CD4-positive, alpha-beta T cell treated with Interleukin-15 for 4 hours (primary cell): ENCODE data around the gene RASA3.

Experiments
- DNase-seq: peaks from one replicate; pipeline ENCODE4 v3.0.0-alpha.2; 2020; ENCODE audit warnings: low spot score

The RASA3 gene

DNA sequence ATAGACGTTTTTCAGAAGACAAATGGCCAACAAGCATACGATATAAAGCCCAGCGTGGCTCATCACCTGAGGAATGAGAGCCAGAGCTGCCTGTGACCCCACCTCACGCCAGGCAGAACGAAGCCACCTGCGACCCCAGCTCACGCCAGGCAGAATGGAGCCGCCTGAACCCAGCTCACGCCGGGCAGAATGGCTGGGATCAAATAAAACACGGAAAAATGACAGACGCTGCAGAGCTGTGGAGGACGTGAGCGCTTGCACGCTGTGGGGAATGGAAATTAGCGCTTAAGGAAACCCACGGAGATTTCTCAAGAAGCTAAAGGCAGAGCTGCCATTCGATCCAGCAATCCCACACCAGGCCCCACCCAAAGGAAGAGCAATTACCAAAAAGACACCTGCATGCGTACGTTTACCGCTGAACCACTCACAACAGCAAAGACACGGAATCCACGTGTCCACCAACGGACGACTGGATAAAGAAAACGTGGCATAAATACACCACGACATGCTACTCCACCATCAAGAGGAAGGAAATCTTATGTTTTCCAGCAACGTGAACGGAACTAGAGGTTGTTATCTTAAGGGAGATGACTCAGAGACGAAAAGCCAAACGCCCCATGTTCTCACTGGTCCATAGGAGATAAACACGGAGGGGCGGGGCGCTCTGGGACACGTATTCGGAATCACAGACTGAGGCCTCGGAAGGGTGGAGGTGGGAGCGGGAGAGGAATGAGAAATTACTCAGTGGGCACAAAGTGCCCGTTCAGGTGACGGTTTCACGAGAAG, 127.8 kb downstream of the RASA3 start:
- no peak for DNase-seq

DNA sequence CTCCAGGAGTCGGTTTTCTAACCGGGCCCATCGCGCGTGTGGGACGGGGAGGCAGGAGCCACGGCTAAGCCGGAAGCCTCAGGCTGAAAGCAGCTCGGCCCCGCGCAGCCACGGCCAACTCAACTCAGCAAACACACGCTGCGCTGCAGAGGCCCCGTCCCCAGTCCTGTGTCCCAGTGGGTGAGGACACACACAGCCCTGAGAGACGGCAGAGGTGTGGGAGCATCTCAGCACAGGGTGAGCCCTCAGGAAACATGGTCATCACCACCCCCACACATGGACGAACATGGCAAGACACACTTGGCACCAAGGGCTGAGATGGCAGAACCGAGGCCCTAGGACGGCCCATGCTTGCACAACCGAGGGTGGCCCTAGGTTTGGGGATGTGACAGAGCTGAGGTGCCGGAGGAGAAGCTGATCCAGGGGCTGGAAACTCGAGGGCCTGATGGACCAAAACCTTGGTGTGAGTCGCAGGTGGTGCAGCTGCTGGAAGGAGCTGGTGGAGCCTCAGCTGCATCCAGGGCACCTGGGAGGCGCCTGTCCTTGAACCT, 129.6 kb downstream of the RASA3 start:
- no peak for DNase-seq

DNA sequence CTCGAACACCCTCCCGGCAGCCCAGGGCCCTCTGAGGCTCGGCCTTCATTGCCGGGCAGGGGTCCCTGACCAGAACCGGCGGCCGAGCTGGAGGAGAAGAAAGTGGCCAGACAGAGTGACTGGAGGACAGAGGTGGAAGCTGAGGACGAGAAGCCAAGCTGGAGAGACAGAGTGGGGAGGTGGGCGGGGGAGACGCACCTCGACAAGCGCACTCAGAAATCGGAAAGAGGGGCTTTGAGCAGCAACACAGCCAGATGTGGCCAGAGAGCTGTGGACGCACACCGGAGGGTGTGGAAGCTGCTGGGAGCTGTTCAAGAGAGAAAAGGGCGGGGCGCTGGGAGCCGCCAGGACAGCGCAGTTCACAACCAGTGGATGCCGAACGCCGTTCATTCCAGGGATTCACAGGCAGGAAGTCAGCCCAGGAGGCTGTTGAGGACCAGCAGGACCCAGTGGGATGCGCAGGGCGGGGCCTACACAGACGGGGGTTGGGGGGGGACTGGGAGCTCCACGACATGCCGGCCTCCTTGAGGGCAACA, 130.3 kb downstream of the RASA3 start:
- DNase-seq = no peak

DNA sequence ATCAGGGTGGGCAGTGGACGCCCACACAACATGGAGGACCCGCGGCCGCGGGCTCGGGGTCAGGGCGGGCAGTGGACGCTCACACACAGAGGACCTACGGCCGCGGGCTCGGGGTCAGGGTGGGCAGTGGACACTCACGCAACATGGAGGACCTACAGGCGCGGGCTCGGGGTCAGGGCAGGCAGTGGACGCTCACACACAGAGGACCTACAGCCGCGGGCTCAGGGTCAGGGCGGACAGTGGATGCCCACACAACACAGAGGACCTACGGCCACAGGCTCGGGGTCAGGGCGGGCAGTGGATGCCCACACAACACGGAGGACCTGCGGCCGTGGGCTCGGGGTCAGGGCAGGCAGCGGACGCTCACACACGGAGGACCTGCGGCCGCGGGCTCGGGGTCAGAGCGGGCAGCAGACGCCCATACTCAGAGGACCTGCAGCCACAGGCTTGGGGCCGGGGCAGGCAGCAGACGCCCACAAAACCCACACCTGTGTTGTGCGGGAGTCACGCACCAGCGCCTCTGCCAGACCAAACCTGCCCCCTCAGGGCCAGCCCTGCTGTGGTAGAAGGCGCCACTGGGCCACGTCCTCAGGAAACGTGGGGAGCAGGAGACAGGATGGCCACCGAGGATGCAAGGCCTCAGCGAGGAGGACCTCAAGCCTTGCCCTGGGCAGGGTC, 131.0 kb downstream of the RASA3 start:
- DNase-seq = no peak

DNA sequence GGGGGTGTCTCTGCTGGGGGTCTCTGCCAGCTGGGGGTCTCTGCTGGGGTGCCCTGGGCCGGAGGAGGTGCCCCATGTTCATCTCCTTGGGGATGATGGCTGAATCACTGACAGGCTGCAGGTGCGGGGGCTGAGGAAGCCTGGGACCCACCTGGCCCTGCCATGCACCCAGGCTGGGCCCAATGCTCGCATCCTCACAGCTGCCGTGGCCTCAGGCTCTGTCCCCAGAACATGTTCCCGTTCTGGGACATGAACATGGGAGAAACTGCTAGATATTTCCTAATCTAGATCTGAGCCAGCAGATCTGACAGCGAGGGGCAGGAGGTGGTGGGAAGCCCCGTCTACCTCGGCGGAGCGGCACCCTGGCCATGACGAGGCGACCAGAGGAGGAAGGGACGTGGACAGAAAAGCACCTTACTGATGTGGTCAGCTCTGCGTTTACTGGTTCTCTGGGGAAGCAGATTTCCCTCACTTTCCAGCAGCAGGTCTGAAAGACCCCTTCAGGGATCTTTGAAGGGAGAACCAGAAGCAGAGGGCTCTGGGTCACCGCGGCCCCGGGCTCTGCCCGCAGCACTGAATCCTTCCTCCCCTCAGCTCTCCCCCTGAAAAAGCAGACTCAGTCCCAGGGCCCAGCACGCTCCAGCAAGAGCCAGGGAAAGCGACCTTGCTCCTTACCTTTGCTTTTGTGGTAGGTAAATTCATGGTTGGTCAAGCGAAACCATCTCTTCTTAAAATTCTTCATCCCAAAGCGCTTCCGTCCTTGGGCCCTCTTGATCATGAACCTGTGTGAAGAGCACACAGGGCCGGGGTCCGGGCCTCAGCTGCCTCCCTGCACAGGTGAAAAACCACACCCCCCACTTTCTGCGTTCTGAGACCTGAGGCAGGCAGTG, 132.0 kb downstream of the RASA3 start:
- no peak for DNase-seq

DNA sequence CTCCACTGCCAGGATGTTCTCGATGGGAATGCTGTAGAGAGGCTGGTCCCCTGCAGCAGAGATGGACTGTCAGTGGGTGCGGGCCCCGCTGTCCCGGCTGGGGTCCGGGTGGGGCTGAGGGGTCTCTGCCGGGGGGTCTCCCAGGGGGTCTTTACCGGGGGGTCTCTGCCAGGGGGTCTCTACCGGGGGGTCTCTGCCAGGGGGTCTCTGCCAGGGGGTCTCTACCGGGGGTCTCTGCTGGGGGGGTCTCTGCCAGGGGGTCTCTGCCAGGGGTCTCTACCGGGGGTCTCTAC, 132.9 kb downstream of the RASA3 start:
- DNase-seq = no peak

DNA sequence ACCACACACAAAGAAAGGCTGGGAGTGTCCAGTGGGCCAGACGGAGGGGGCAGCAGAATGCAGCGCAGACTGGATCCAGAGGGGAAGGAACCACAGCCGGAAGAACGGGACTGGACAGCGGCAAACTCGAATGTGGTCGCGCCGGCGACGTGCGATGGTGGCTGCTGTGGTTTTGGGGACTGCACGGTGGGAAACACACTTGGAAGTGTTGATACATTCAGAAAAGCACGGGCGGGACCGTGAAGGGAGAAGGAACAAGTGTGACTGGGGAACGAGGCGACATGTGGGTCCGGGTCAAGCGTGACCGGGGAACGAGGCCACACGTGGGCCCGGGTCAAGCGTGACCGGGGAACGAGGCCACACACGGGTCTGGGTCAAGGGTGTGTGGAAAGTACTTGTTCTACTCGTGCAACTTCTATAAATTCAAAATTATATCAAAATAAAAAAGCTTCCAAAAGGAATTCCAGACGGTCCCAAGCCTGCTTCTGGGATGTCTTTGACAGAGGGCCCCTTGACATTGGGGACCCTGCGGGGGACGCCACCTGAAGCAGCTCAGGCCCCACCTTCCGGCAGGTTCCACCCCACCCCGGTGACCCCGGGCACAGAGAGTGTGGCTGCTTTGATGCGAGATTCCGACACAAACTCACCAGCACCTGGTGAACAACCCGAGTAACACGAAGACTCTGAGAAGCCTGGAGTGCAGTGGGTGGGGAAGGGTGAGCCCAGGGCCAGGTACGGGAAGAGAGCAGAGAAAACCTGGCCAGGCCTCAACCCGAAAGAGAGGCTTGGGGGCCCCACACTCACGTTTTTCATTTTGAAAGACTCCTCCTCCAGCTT, 133.4 kb downstream of the RASA3 start:
- no peak for DNase-seq

DNA sequence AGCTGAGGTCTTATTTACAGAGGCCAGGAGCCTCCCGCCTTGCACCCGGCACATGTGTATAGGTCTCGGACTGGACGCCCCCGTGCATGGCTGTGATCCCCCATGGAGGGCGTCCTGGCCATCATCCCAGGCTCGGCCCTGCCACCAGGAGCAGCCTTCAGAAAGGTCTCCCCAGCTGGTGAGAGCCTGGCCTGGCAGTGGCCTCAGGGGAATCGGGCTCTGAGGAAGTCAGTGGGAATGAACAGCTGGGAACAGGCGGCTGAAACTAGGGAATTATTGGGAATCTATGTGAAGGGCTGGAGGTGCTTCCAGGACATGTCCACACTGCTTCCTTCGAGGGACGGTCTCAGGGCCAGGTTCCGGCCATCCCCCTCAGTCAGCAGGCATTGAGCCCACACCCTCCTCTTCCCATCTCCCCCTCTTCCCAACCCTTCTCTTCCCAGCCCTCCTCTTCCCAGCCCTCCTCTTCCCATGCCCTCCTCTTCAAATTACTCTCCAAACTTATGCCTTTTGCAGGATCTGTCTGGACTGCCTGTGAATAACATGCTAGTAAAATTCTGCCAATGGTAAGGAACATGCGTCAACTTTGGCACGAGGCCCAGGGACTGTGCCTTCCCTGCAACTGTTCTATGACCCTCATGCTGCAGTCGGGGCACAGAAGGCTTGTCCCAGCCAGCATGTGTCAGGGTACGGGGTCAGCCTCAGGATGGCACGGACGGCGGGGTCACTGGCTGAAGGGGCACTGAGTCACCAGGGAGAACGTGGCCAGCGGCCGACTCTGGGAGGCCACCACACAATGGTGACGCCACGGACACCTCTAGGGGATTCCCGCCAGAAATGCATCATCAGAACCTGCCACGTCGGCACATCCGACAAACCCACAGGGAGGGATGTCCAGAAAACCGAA, 134.3 kb downstream of the RASA3 start:
- no peak for DNase-seq

DNA sequence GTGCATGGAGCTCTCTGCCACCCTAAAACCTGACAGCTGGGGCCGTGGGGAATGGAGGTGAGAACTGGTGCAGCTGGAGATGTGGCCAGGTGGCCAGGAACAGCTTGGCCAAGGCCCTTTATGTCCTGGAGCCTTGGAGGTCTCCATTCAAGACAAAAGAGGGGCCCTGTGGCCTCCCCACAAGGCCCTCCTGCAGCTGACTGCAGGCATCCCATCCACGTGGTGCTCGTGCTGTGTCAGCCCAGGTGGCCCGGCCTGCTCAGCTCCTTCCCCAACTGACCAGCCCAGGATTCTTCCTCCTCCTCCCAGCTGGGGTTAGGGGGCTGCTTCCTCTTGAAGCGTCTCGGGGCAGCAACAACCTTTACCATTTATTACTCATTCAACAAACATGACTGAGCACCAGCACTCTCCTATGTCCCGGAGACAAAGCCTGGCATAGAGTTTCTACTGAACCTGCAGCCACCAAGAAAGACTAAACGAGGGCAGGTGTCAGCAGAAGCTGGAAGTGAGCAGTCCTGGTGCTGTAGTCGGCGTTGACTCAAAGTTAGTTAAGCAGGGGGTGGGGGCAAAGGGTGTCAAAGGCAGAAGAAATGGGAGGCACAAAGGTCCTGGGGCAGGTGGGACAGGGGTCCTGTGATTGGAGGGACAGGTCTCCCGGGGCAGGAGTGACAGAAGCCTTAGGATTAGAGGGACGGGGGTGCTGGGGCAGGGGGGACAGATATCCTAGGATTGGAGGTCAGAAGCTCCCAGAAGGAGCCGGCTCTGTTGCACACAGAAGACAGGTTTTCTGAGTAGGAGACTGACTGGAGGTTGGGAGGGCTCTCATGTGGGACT, 135.3 kb downstream of the RASA3 start:
- no peak for DNase-seq

DNA sequence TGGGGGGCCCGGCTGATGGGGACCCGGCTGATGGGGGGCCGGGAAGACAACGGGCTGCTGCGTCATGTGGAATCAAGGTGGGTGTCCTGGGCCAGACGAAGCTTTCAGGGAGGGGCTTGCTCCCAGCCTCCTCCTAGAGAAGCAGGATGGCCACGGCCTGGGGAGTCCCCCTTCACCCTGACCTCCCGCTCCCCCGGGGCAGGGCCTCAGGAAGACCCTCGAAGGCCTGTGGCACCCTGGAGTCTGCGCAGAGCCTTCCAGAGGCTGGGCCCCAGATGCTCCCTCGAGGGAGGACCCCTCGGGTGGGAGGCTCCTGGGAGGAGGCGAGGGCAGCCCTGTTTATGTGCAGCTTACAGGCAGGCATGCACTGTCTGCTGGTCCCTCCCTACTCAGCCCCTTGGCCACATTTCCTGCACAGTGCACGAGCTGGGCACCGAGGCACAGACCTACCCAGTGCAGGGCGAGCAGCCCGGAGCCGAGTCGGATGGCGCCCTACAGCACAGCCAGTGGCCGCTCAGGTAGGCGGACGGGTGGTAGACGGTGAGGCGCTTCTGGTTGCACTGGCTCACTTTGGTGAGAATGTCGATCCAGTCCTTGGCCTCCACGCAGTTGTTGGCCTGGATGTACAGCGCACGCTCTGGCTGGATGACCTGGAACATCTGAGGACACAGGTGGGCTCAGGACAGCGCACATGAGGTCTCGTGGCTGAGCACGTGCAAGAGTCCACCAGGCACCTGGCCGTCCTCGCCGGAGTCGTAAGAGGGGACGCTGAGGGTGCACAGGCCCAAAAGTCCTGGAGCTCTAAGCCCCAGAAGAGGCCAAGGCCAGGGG, 136.1 kb downstream of the RASA3 start:
- no peak for DNase-seq

DNA sequence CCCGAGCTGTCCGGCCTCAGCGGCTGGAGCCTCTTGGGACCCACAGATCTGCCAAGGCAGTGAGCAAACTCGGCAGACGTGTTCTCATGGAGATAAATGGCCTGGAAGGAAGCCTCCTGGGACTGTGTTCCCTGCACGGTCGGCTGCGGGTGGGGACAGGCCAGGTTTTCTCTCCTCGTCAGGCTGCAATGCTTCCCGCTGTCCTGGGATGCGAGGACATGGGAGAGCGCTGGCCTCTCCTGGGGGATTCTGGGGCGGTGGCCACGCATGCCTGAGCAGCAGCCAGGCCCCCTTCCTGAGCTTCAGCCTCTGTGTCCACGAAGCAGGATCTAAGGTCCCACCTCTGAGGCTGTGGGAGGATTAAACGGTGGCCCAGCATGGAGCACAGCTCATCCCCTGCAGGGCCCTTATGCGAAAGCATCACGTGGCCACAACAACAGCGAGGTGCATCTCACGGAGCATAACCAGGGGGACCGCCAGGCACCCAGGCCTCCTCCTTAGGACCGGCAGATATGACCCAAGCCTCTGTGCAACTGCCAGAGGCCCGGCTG, 137.3 kb downstream of the RASA3 start:
- DNase-seq = no peak

DNA sequence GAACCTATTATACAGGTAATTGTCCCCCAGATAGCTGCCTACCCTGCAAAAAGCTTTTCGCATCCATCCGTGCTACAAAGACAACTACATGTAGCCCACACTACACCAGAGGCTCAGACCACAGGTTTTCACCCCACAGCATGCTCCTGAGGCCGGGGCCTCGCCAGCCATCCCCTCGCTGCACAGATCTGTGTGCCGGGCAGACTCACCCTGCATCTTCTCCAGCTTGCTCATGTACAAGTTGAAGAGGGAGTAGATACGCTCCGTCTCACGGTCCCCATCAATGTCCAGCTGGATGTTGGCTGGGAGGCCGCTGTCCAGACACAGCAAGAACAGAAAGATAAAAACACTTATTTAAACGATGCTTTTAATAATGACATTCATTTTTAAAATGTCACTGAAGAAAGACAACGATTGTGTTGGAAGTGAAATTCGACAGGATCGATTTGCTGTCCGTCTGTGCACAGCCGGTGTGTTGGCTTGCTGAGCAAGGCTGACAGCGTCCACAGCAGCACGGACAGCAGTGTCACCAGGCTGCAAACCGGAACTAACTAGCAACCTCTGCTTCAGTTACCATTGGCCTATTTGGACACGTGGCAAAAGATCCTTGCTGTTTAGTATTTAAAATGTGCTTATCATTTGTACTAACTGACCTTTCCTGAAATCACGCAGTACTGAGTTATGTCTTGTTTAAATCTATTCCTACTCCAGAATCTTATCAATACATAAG, 140.0 kb downstream of the RASA3 start:
- no peak for DNase-seq

DNA sequence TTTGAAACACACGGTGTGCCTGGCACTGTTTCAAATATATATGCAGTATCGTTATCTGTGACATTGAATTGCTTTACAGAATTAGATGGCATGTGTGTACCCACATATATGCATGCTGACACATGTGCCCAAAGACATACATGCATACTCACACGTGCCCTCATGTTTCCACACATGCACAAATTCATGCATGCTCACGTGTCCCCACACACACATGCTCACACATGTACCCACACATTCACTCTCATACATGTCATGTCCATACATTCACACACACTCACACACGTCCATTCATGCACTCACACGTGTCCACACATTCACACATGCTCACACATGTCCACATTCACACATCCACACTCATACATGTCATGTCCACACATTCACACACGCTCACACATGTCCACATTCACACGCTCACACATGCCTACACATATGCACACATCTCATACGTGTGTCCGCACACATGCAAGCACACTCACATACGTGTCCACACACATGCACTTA, 140.7 kb downstream of the RASA3 start:
- DNase-seq = no peak

DNA sequence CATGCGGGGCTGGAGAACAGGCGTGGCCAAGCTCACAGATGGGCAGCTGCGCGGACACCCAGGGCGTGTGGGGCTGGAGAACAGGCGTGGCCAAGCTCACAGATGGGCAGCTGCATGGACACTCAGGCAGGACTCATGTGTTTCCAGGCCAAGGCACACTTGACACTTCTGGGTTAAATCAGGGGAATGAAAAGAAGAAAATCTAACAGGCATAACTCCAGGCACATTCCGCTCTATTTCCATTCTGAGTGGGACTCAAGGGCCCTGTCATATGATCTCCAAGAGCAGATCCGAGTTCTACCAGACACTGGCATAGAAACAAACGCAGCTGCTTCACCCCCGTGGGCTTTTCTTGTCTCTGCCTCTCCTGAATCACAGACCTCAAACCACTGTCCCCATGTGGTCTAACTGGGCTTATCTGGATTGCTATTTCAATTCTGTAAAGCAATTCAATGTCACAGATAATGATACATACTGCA, 141.2 kb downstream of the RASA3 start:
- no peak for DNase-seq

DNA sequence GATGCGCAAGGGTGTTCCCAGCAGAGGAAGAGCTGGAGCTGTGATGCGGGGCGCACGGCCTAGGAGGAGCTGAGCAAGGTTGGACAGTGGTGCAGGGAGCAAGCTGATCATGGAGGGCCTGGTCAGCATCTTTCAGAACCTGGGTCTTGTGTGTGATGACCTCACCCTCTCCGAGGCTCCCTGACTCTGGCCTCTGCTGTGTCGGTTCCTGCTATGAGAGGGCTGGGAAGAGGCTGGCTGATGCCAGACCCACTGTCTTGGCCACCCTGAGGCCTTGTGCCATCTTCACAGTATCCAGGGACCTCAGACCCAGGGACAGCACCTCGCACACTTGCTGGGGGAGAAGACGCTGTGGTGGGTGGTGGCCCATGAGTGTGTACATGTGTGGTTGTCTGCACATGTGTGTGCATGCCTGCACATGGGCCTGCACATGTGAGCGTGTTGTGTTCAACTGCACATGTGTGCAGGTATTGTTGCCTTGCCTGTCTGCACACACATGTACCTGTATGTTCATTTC, 142.0 kb downstream of the RASA3 start:
- DNase-seq = no peak

DNA sequence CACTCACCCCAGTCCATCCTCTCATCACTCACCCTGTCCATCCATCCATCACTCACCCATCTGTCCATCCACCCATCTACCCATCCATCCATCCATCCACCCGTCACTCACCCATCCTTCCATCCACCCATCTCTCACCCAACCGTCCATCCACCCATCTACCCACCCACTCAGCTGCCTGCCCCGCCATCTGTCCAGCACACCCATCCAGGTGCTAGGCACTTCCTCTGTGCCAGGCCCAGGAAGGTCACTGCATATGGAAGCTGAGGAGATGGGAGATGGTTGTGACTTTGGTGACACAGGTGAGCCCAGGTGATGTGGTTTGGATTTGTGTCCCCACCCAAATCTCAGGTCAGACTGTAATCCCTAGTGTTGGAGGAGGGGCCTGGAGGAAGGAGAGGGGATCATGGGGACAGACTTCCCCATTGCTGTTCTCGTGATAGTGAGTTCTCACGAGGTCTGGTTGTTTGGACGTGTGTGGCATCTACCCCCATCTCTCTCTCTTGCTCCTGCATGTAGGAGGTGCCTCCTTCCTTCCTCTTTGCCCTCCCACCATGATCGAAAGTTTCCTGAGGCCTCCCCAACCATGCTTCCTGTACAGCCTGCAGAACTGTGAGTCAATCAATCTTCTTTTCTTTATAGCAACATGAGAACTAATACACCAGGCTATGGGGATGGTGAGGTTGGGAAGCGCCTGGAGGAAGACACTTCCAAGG, 142.7 kb downstream of the RASA3 start:
- no peak for DNase-seq
